ENCODE measurements around the gene LCN12. TPM values are rescaled to one million over a fixed set of nuclear protein-coding genes. Genes with fewer than 3 reads are reported as not detected.

The LCN12 gene
- polyA plus RNA-seq, result 0.22 TPM in 1 of 3 replicates, not detected in the others
- polyA plus RNA-seq (2011; ENCODE audit: low read depth), result not detected
- not detected in 2 replicates for polyA plus RNA-seq (2011; cell fraction: cytosol; rRNA removed)
- 0.18 and 0.81 TPM in 2 replicates for polyA plus RNA-seq (2011; cell fraction: nucleus; rRNA removed)
- not detected in 2 replicates for polyA plus RNA-seq (2012; ENCODE audit: low replicate concordance)
- not detected in 3 replicates for polyA minus RNA-seq
- polyA minus RNA-seq (2011; cell fraction: cytosol; rRNA and poly(A)+ RNA removed), result not detected
- not detected in 2 replicates for polyA minus RNA-seq (2011; cell fraction: nucleus; rRNA and poly(A)+ RNA removed)

DNA sequence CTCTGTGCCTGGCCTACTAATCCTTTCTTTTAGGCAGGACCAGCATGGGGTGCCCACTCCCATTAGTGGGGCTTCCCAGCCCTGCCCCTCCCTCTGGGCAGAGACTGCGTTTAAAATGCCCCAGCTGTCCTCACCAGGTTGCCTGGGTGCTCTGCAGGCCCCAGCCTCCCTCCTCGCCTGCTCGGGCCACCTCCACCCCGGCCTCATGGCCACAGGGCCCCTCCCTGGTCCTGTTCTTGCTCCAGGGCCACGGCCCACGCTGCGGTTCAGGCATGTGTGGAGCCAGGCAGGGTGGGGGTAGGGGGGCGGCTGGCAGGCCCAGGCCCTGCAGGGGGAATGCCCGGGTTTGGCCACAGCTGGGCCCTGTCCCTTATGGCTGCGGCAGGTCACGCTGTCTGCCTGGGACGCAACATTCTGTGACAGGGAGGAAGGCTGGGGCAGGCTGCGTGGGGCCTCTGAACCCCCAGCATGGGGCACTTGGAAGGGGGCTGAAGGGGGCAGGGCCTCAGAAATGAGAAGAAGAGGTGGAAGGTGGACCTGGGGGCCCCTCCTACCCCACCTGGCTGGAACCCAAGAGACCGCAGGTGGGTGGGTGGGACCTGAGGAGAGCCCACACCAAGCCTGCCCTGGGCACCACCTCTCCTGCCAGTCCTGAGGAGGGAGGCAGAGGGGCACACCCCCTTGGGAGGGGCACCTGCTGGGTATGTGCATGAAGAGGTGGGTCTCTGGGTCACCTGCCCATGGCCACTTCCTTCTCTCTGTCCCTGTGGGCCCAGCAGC, at the start of gene LCN12:
Gene LCN12 (plus strand): TSS at position 733 of the 780 bp plus-strand sequence. CDS start 55 bp downstream, outside the sequence.
- H3K27ac ChIP-seq (ENCODE audit: control insufficient read depth, insufficient read depth, low read length), result no peak within 1 kb of the TSS
- H3K9me3 ChIP-seq (ENCODE audit: control insufficient read depth, low read depth, low read length), result no peaks in the 10 kb centered on the region
- FAIRE-seq (no peak), DNase-seq (ENCODE audit: low read depth, low spot score) (no peak)
- H2AFZ ChIP-seq (ENCODE audit: control insufficient read depth, low read length), result no peak within 1 kb of the TSS
- no peaks in the 10 kb centered on the region for H3K79me2 ChIP-seq (ENCODE audit: control insufficient read depth, insufficient read depth, low read length)
- no peaks in the 10 kb centered on the region for H3K36me3 ChIP-seq (ENCODE audit: control insufficient read depth in 2 of 2, extremely low read depth in 1 of 2, insufficient read depth in 2 of 2, low read length in 2 of 2)
- H4K20me1 ChIP-seq (ENCODE audit: control insufficient read depth, extremely low read depth, insufficient read depth, low read length), result no peaks in the 10 kb centered on the region
- H3K4me1 ChIP-seq (ENCODE audit: control insufficient read depth, extremely low read depth, insufficient read depth, low read length), result peaks cover 12% of the 10 kb centered on the region
- no peaks in the 10 kb centered on the region for H3K27me3 ChIP-seq (ENCODE audit: control insufficient read depth, extremely low read depth, insufficient read depth, low read length)
- no peak within 1 kb of the TSS for H3K4me2 ChIP-seq (ENCODE audit: control insufficient read depth, extremely low read depth, insufficient read depth, low read depth, low read length)
- no peak within 1 kb of the TSS for H3K4me3 ChIP-seq (ENCODE audit: control insufficient read depth in 2 of 3, extremely low read depth in 1 of 3, insufficient read depth in 2 of 3, low read depth in 1 of 3, low read length in 3 of 3)
- dilution Hi-C loops (cut with MboI; ENCODE audit: extremely low pct_ligation_motif_present, low sequenced_read_pairs), result no loop called here
- TF ChIP-seq EZH2 (IDR thresholded peaks at IDR 0.05; ENCODE audit: low read length) (no peak), CTCF (optimal IDR thresholded peaks at IDR 0.05 in 1 of 3, IDR thresholded peaks at IDR 0.05 in 1 of 3, conservative IDR thresholded peaks at IDR 0.05 in 1 of 3; ENCODE audit: extremely low read depth in 1 of 3, insufficient read depth in 2 of 3, low read length in 3 of 3) (no peak)
- no peak within 1 kb of the TSS for H3K9ac ChIP-seq (ENCODE audit: control insufficient read depth, extremely low read depth, insufficient read depth, low read length)
- no peaks in the 10 kb centered on the region for H3K9me1 ChIP-seq (ENCODE audit: control insufficient read depth, extremely low read depth, insufficient read depth, low read length)

DNA sequence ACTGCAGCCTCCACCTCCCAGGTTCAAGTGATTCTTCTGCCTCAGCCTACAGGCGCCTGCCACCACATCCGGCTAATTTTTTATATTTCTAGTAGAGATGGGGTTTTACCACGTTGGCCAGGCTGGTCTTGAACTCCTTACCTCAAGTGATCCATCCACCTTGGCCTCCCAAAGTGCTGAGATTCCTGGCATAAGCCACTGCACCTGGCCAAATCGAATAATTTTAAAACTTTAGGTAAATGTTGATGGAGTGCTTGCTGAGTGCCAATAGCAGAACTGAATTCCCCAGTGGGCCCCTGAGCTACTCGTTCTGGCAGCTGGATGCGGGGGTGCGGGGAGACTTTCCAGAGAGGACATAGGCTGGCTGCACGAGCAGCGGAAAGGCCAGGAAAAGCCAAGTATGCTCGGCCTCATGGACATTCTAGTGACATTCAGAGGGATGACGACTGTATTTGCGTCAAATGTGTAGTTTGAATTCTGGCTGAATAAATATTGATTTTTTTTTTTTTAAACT, 49.0 kb upstream of the LCN12 start:
- no peak for DNase-seq (ENCODE audit: low read depth, low spot score)
- Histone ChIP-seq H4K20me1 (ENCODE audit: control insufficient read depth, extremely low read depth, insufficient read depth, low read length) (no peaks in the 10 kb centered on the region), H2AFZ (ENCODE audit: control insufficient read depth, low read length) (no peak overlapping the region), H3K9me1 (ENCODE audit: control insufficient read depth, extremely low read depth, insufficient read depth, low read length) (no peaks in the 10 kb centered on the region), H3K4me3 (ENCODE audit: control insufficient read depth in 2 of 3, extremely low read depth in 1 of 3, insufficient read depth in 2 of 3, low read depth in 1 of 3, low read length in 3 of 3) (no peak overlapping the region), H3K9me3 (ENCODE audit: control insufficient read depth, low read depth, low read length) (no peaks in the 10 kb centered on the region), H3K36me3 (ENCODE audit: control insufficient read depth in 2 of 2, extremely low read depth in 1 of 2, insufficient read depth in 2 of 2, low read length in 2 of 2) (peaks cover 14 to 42% of the 10 kb centered on the region in 2 experiments), H3K4me2 (ENCODE audit: control insufficient read depth, extremely low read depth, insufficient read depth, low read depth, low read length) (peak overlapping the region; percentile 25), H3K27ac (ENCODE audit: control insufficient read depth, insufficient read depth, low read length) (peak overlapping the region; percentile 100), H3K27me3 (ENCODE audit: control insufficient read depth, extremely low read depth, insufficient read depth, low read length) (no peaks in the 10 kb centered on the region), H3K9ac (ENCODE audit: control insufficient read depth, extremely low read depth, insufficient read depth, low read length) (peak overlapping the region; percentile 98), H3K4me1 (ENCODE audit: control insufficient read depth, extremely low read depth, insufficient read depth, low read length) (peaks cover 34% of the 10 kb centered on the region), H3K79me2 (ENCODE audit: control insufficient read depth, insufficient read depth, low read length) (peaks cover 20% of the 10 kb centered on the region)
- dilution Hi-C loops (cut with MboI; ENCODE audit: extremely low pct_ligation_motif_present, low sequenced_read_pairs), result no loop called here
- TF ChIP-seq CTCF (optimal IDR thresholded peaks at IDR 0.05 in 1 of 3, IDR thresholded peaks at IDR 0.05 in 1 of 3, conservative IDR thresholded peaks at IDR 0.05 in 1 of 3; ENCODE audit: extremely low read depth in 1 of 3, insufficient read depth in 2 of 3, low read length in 3 of 3) (no peak), EZH2 (IDR thresholded peaks at IDR 0.05; ENCODE audit: low read length) (no peak)
- FAIRE-seq, result no peak
